ENCODE results near the gene PPP3CA. TPM values are rescaled to one million over a fixed set of nuclear protein-coding genes. Genes with fewer than 3 reads are reported as not detected.

The PPP3CA gene
- total RNA-seq = 18.9 and 23.8 TPM in 2 replicates

DNA sequence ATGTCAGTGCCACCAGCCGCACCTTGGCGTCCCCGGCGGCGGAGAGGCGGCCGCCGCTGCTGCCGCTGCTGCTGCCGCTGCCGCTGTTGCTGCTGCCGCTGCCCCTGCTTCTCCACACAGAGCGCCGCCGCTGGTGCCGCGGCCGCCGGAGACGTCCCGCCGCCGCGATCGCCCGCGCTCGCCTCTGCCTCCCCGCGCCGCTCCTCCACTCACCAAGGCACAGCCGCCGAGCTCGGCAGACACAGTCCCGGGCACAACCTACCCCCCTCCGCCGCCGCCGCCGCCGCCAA, at the start of gene PPP3CA:
PPP3CA (minus strand) TSS at position 260 of the 290 bp plus-strand sequence.

All from mammary microvascular endothelial cell (primary cell).